ENCODE measurements around the gene ARL15. TPM values are rescaled to one million over a fixed set of nuclear protein-coding genes. Genes with fewer than 3 reads are reported as not detected.

The ARL15 gene
- total and polyA plus RNA-seq, 9 of the 15 experiments (the other 6 are each of a cell fraction or from before 2014, with no cell fraction given) = 18.5 to 80.4 (median 57.0) TPM

GRCh38 chr5:54001976-54002775 lies 308.2 kb downstream of the ARL15 start (continued):
- TF ChIP-seq E4F1 (CRISPR knock-in tag; IDR thresholded peaks at IDR 0.05; ENCODE audit: borderline replicate concordance) (no peak), ZNF232 (CRISPR knock-in tag; IDR thresholded peaks at IDR 0.05) (no peak), ZZZ3 (IDR thresholded peaks at IDR 0.05) (no peak)

GRCh38 chr5:54000011-54000410 lies 310.4 kb downstream of the ARL15 start:
- no peaks in the 10 kb centered on the region for H3K4me1 ChIP-seq (replicated peaks in 1 of 2; ENCODE audit: control insufficient read depth in 2 of 2, insufficient read depth in 2 of 2, low read length in 2 of 2)
- no TSS peak for BruUV-seq (replicated peaks)
- no peaks in the 10 kb centered on the region; the same call in 2 of the 3 replicates for H3K36me3 ChIP-seq (ENCODE audit: control insufficient read depth, insufficient read depth, low read length)
- DNase-seq (ENCODE audit: extremely low read depth in 1 of 4, low spot score in 3 of 4) (no peak), ATAC-seq (no peak), FAIRE-seq (no peak)
- no peaks in the 10 kb centered on the region for H3K9me3 ChIP-seq (replicated peaks; ENCODE audit: control insufficient read depth, insufficient read depth, low read depth, low read length)
- H3K27ac ChIP-seq (ENCODE audit: extremely low read depth, low read depth, low read length) = no peak overlapping the region
- CTCF ChIA-PET (ENCODE audit: low intra/inter-chr PET ratio) = no interaction called here
- POLR2A ChIA-PET = interaction anchor here (0.5 kb wide), 1 partner anchor 106 kb away, joined by 3 read pairs; no protein-coding TSS in a partner anchor
- no peaks in the 10 kb centered on the region for H3K79me2 ChIP-seq (ENCODE audit: control insufficient read depth, insufficient read depth, low read length)
- in situ Hi-C loops (cut with MboI) (no loop called here), intact Hi-C loops (cut with micrococcal nuclease) (no loop called here)
- no peak overlapping the region for H3K4me2 ChIP-seq (ENCODE audit: insufficient read depth, low read length)
- no peaks in the 10 kb centered on the region for H3K9me1 ChIP-seq (ENCODE audit: control insufficient read depth, insufficient read depth, low read length)
- no peak overlapping the region for H2AFZ ChIP-seq (ENCODE audit: low read depth, low read length)
- H3K9ac ChIP-seq (ENCODE audit: insufficient read depth in 1 of 2, low read depth in 2 of 2, low read length in 2 of 2) = no peak overlapping the region
- no peak overlapping the region for H3K4me3 ChIP-seq
- no peaks in the 10 kb centered on the region for H3K27me3 ChIP-seq (ENCODE audit: control insufficient read depth in 2 of 2, insufficient read depth in 2 of 2, low read length in 2 of 2)
- WGBS (ENCODE audit: insufficient coverage, low coverage, missing lambda C conversion rate) = 81% methylated on average over 2 of the region's 2 CpGs
- H4K20me1 ChIP-seq (replicated peaks; ENCODE audit: control insufficient read depth, insufficient read depth, low read length) = 0 out of 2 replicates have a peak, but pooled peaks cover 4% of the 10 kb centered on the region
- TF ChIP-seq PRPF4 (IDR thresholded peaks at IDR 0.05; ENCODE audit: insufficient read depth, low read depth, low read length, poor library complexity, severe bottlenecking) (no peak), CBX2 (IDR thresholded peaks at IDR 0.05; ENCODE audit: insufficient read depth, low read length, poor library complexity, severe bottlenecking) (no peak), ZKSCAN1 (IDR thresholded peaks at IDR 0.05; ENCODE audit: low read depth, low read length) (no peak), ZSCAN32 (CRISPR knock-in tag; IDR thresholded peaks at IDR 0.05) (no peak), HDAC2 (IDR thresholded peaks at IDR 0.05) (no peak), MTA3 (IDR thresholded peaks at IDR 0.05; ENCODE audit: borderline replicate concordance) (no peak), MCM5 (IDR thresholded peaks at IDR 0.05; ENCODE audit: low read depth) (no peak), U2AF2 (optimal IDR thresholded peaks at IDR 0.05; ENCODE audit: low read depth, low read length) (no peak), HIVEP1 (CRISPR knock-in tag; IDR thresholded peaks at IDR 0.05) (no peak)
- TF ChIP-seq, protein P1, sequence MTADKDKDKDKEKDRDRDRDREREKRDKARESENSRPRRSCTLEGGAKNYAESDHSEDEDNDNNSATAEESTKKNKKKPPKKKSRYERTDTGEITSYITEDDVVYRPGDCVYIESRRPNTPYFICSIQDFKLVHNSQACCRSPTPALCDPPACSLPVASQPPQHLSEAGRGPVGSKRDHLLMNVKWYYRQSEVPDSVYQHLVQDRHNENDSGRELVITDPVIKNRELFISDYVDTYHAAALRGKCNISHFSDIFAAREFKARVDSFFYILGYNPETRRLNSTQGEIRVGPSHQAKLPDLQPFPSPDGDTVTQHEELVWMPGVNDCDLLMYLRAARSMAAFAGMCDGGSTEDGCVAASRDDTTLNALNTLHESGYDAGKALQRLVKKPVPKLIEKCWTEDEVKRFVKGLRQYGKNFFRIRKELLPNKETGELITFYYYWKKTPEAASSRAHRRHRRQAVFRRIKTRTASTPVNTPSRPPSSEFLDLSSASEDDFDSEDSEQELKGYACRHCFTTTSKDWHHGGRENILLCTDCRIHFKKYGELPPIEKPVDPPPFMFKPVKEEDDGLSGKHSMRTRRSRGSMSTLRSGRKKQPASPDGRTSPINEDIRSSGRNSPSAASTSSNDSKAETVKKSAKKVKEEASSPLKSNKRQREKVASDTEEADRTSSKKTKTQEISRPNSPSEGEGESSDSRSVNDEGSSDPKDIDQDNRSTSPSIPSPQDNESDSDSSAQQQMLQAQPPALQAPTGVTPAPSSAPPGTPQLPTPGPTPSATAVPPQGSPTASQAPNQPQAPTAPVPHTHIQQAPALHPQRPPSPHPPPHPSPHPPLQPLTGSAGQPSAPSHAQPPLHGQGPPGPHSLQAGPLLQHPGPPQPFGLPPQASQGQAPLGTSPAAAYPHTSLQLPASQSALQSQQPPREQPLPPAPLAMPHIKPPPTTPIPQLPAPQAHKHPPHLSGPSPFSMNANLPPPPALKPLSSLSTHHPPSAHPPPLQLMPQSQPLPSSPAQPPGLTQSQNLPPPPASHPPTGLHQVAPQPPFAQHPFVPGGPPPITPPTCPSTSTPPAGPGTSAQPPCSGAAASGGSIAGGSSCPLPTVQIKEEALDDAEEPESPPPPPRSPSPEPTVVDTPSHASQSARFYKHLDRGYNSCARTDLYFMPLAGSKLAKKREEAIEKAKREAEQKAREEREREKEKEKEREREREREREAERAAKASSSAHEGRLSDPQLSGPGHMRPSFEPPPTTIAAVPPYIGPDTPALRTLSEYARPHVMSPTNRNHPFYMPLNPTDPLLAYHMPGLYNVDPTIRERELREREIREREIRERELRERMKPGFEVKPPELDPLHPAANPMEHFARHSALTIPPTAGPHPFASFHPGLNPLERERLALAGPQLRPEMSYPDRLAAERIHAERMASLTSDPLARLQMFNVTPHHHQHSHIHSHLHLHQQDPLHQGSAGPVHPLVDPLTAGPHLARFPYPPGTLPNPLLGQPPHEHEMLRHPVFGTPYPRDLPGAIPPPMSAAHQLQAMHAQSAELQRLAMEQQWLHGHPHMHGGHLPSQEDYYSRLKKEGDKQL (CRISPR knock-in tag; IDR thresholded peaks at IDR 0.05; ENCODE audit: borderline replicate concordance) = no peak

Data from K562 (cell line).